DOHH2 (cell line): ENCODE results near the gene KAT2B.

ENCODE experiments used
- H3F3A ChIP-seq: fragments of 200-600 bp; sonication (generic), shearing (Covaris generic); 2 replicates; pipeline ENCODE4 v1.6.0; 2016; ENCODE audit warnings: antibody characterized with exemption, mild to moderate bottlenecking; ENCODE audit not compliant: control insufficient read depth, insufficient read depth
- H3K27ac ChIP-seq: fragments of 200-600 bp; sonication (generic); 2 replicates; pipeline ENCODE4 v1.5.1; 2014; ENCODE audit warnings: low read depth, mild to moderate bottlenecking, low read length, moderate library complexity
- H3K27me3 ChIP-seq: fragments of 200-600 bp; sonication (generic); 2 replicates; pipeline ENCODE4 v1.6.1; 2014; ENCODE audit warnings: mild to moderate bottlenecking, low read length, mixed read lengths; ENCODE audit not compliant: control insufficient read depth
- H3K36me3 ChIP-seq: fragments of 200-600 bp; sonication (generic); 2 replicates; pipeline ENCODE4 v1.6.1; 2014; ENCODE audit warnings: mild to moderate bottlenecking, low read length, moderate library complexity, mixed read lengths; ENCODE audit not compliant: control insufficient read depth
- H3K4me1 ChIP-seq: fragments of 200-600 bp; sonication (generic); 2 replicates; pipeline ENCODE4 v1.6.1; 2014; ENCODE audit warnings: mild to moderate bottlenecking, low read length, mixed read lengths; ENCODE audit not compliant: control insufficient read depth
- H3K4me2 ChIP-seq: fragments of 200-600 bp; sonication (generic); 2 replicates; pipeline ENCODE4 v1.6.0; 2014; ENCODE audit warnings: mild to moderate bottlenecking, low read length, moderate library complexity
- H3K4me3 ChIP-seq: fragments of 200-600 bp; sonication (generic); 2 replicates; pipeline ENCODE4 v1.5.1; 2014; ENCODE audit warnings: mild to moderate bottlenecking, low read length, mixed read lengths
- H3K79me2 ChIP-seq: fragments of 200-600 bp; sonication (generic); 2 replicates; pipeline ENCODE4 v1.6.1; 2014; ENCODE audit warnings: mild to moderate bottlenecking, low read length, mixed read lengths; ENCODE audit not compliant: control insufficient read depth
- H3K9me2 ChIP-seq: fragments of 200-600 bp; sonication (generic); replicated peaks from 2 replicates; pipeline ENCODE4 v1.6.1; 2014; ENCODE audit warnings: mild to moderate bottlenecking, low read length, mixed read lengths; ENCODE audit not compliant: control insufficient read depth
- H3K9me3 ChIP-seq: fragments of 200-600 bp; sonication (generic); 2 replicates; pipeline ENCODE4 v1.6.1; 2014; ENCODE audit warnings: antibody characterized with exemption, low read length, mixed read lengths; ENCODE audit not compliant: control insufficient read depth, insufficient read depth
- H4K20me1 ChIP-seq: fragments of 200-600 bp; sonication (generic); 2 replicates; pipeline ENCODE4 v1.6.0; 2014; ENCODE audit warnings: low read depth, mild to moderate bottlenecking, antibody characterized with exemption, low read length, moderate library complexity; ENCODE audit not compliant: control insufficient read depth, insufficient read depth
- CTCF ChIP-seq: fragments of 200-600 bp; sonication (generic); IDR thresholded peaks from one replicate; pipeline ENCODE4 v1.5.1; 2014; ENCODE audit warnings: antibody characterized with exemption, mild to moderate bottlenecking, low read depth, low read length; ENCODE audit not compliant: poor library complexity, severe bottlenecking
- EZH2phosphoT487 ChIP-seq: fragments of 200-600 bp; sonication (generic); IDR thresholded peaks from 2 replicates; pipeline ENCODE4 v1.6.1; 2017; ENCODE audit warnings: borderline replicate concordance, mild to moderate bottlenecking, antibody characterized with exemption, low read length, moderate library complexity, mixed read lengths

The KAT2B gene

GRCh38 chr3:20035019-20035418 lies 5.2 kb upstream of the KAT2B start:
- TF ChIP-seq CTCF (no peak), EZH2phosphoT487 (no peak)
- no peaks in the 10 kb centered on the region for H3K9me2 ChIP-seq
- no peaks in the 10 kb centered on the region for H4K20me1 ChIP-seq
- peaks cover 9% of the 10 kb centered on the region for H3F3A ChIP-seq
- H3K4me1 ChIP-seq = peaks cover 15% of the 10 kb centered on the region
- no peak overlapping the region for H3K4me3 ChIP-seq
- H3K27me3 ChIP-seq = no peaks in the 10 kb centered on the region
- H3K79me2 ChIP-seq = no peaks in the 10 kb centered on the region
- no peaks in the 10 kb centered on the region for H3K36me3 ChIP-seq
- no peaks in the 10 kb centered on the region for H3K9me3 ChIP-seq
- no peak overlapping the region for H3K4me2 ChIP-seq
- H3K27ac ChIP-seq = no peak overlapping the region

GRCh38 chr3:20037255-20037996 lies 2.8 kb upstream of the KAT2B start:
- Histone ChIP-seq H3K27me3 (no peaks in the 10 kb centered on the region), H3K4me1 (peaks cover 27% of the 10 kb centered on the region), H3K36me3 (peaks cover 3% of the 10 kb centered on the region; the same call in 1 of the 2 replicates), H3F3A (peaks cover 12% of the 10 kb centered on the region), H3K27ac (no peak overlapping the region), H4K20me1 (peaks cover 7% of the 10 kb centered on the region; the same call in 1 of the 2 replicates), H3K9me3 (no peaks in the 10 kb centered on the region), H3K4me3 (no peak overlapping the region), H3K4me2 (peak overlapping the region; percentile 80), H3K79me2 (peaks cover 14% of the 10 kb centered on the region), H3K9me2 (no peaks in the 10 kb centered on the region)
- TF ChIP-seq EZH2phosphoT487 = no peak
- TF ChIP-seq CTCF = no peak

GRCh38 chr3:20038699-20039465 lies 1.4 kb upstream of the KAT2B start:
- Histone ChIP-seq H3K79me2 (peaks cover 29% of the 10 kb centered on the region), H3K27ac (peak overlapping the region; percentile 92), H3K4me3 (peak overlapping the region; percentile 74), H4K20me1 (peaks cover 7% of the 10 kb centered on the region; the same call in 1 of the 2 replicates), H3K36me3 (peaks cover 6% of the 10 kb centered on the region; the same call in 1 of the 2 replicates), H3K9me3 (no peaks in the 10 kb centered on the region), H3K27me3 (no peaks in the 10 kb centered on the region), H3K4me1 (peaks cover 37% of the 10 kb centered on the region), H3K4me2 (peak overlapping the region; percentile 80), H3F3A (peaks cover 12% of the 10 kb centered on the region), H3K9me2 (no peaks in the 10 kb centered on the region)
- TF ChIP-seq EZH2phosphoT487 = no peak
- no peak for TF ChIP-seq CTCF
